ENCODE results near the gene TSC22D2.
A peak's percentile ranks its signal among the peaks of the same experiment; 100 is the strongest.

TSC22D2 gene

GRCh38 chr3:150434234-150434633 lies 26.1 kb downstream of the TSC22D2 start:
- DNase-seq (ENCODE audit: low read depth) = no peak
- H3K4me1 ChIP-seq (ENCODE audit: control insufficient read depth, insufficient read depth, low read length) = peaks cover 24% of the 10 kb centered on the region
- H3K4me3 ChIP-seq (ENCODE audit: low read length) = no peak overlapping the region
- H3K9me3 ChIP-seq (ENCODE audit: control insufficient read depth, low read length) = no peaks in the 10 kb centered on the region
- peaks cover 13% of the 10 kb centered on the region for H3K36me3 ChIP-seq (ENCODE audit: control insufficient read depth, insufficient read depth, low read length, severe bottlenecking)
- H3K9ac ChIP-seq (ENCODE audit: low read length) = no peak overlapping the region
- H3K27me3 ChIP-seq (replicated peaks; ENCODE audit: control insufficient read depth, insufficient read depth, low read length) = no peaks in the 10 kb centered on the region

- DNase-seq (ENCODE audit: low read depth) = no peak
- H3K4me1 ChIP-seq (ENCODE audit: control insufficient read depth, insufficient read depth, low read length) = peaks cover 22% of the 10 kb centered on the region
- peaks cover 10% of the 10 kb centered on the region for H3K36me3 ChIP-seq (ENCODE audit: control insufficient read depth, insufficient read depth, low read length, severe bottlenecking)
- no peaks in the 10 kb centered on the region for H3K9me3 ChIP-seq (ENCODE audit: control insufficient read depth, low read length)
- H3K27me3 ChIP-seq (replicated peaks; ENCODE audit: control insufficient read depth, insufficient read depth, low read length) = no peaks in the 10 kb centered on the region
- no peak overlapping the region for H3K4me3 ChIP-seq (ENCODE audit: low read length)
- H3K9ac ChIP-seq (ENCODE audit: low read length) = no peak overlapping the region
These were observed 28.1 kb downstream of the TSC22D2 start for GRCh38 chr3:150436161-150436560.

DNA sequence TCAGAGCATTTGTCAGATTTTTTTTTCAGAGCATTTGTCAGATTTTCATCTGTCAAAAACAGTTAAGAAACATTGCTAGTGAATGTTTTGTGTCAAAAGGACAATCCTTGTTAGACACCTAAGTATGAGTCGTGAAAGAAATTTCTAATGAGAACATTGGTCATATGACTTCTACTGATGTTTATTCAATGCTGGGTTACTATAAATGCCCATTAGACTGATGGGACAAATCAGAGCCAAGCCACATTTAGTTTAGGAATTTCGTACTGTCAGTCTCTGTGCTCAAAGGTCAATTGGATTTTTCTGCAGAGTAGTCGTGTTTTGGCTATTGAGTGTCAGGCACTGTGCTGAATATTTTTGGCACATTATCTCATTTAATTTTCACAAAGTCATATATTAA lies 31.6 kb downstream of the TSC22D2 start:
- Histone ChIP-seq H3K4me1 (ENCODE audit: control insufficient read depth, insufficient read depth, low read length) (peaks cover 29% of the 10 kb centered on the region), H3K36me3 (ENCODE audit: control insufficient read depth, insufficient read depth, low read length, severe bottlenecking) (peaks cover 22% of the 10 kb centered on the region), H3K9ac (ENCODE audit: low read length) (no peak overlapping the region), H3K4me3 (ENCODE audit: low read length) (no peak overlapping the region), H3K9me3 (ENCODE audit: control insufficient read depth, low read length) (no peaks in the 10 kb centered on the region), H3K27me3 (replicated peaks; ENCODE audit: control insufficient read depth, insufficient read depth, low read length) (no peaks in the 10 kb centered on the region)
- DNase-seq (ENCODE audit: low read depth) = no peak

DNA sequence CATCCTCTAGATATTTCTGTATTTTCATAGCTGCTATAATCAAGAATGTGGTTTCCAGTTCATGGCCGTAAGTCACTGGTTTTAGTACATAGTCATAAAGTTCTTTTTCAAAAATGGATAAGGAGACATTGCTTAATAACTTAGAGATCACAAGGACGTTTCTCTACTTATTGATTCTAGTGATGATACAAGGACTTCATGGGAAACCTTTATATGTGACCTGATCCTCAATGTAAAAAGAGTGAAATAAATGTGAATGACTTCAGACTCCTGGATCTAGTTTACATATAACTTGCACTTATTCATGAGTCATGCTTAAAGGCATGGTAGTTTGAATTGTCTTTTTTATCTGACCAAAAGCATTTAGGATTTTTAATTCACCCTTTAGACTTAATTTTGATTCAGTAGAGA lies 35.2 kb downstream of the TSC22D2 start:
- Histone ChIP-seq H3K4me3 (ENCODE audit: low read length) (no peak overlapping the region), H3K9me3 (ENCODE audit: control insufficient read depth, low read length) (no peaks in the 10 kb centered on the region), H3K36me3 (ENCODE audit: control insufficient read depth, insufficient read depth, low read length, severe bottlenecking) (peaks cover 21% of the 10 kb centered on the region), H3K4me1 (ENCODE audit: control insufficient read depth, insufficient read depth, low read length) (peaks cover 41% of the 10 kb centered on the region), H3K27me3 (replicated peaks; ENCODE audit: control insufficient read depth, insufficient read depth, low read length) (no peaks in the 10 kb centered on the region), H3K9ac (ENCODE audit: low read length) (no peak overlapping the region)
- peak; percentile 44 for DNase-seq (ENCODE audit: low read depth)

- no peak for DNase-seq (ENCODE audit: low read depth)
- Histone ChIP-seq H3K9me3 (ENCODE audit: control insufficient read depth, low read length) (no peaks in the 10 kb centered on the region), H3K4me1 (ENCODE audit: control insufficient read depth, insufficient read depth, low read length) (peaks cover 48% of the 10 kb centered on the region), H3K9ac (ENCODE audit: low read length) (no peak overlapping the region), H3K4me3 (ENCODE audit: low read length) (no peak overlapping the region), H3K27me3 (replicated peaks; ENCODE audit: control insufficient read depth, insufficient read depth, low read length) (no peaks in the 10 kb centered on the region), H3K36me3 (ENCODE audit: control insufficient read depth, insufficient read depth, low read length, severe bottlenecking) (peaks cover 16% of the 10 kb centered on the region)
These were observed 36.3 kb downstream of the TSC22D2 start for GRCh38 chr3:150444371-150444770.

DNA sequence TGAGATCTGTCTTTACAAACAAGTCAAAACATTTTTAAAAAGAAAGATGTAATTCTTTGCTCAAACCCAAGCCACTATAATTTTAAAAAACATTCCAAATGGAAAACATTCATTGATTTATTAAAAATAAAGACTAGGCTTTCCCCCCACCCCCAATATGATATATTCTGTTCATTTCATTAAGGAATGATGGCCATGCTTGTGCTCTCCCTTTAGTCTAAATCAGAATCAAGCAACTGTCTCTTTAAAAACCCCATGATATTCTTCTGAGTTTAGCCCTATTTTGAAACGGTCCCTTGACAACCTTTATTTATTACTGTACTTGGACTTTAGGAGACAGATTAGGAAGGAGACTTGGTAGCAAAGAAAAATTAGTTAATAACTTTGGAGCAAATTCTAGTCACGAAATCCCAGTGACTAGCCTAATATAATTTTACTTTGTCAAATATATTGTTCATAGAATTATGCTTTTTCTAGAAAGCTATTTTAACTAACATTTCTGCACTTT lies 38.4 kb downstream of the TSC22D2 start:
- Histone ChIP-seq H3K9me3 (ENCODE audit: control insufficient read depth, low read length) (no peaks in the 10 kb centered on the region), H3K36me3 (ENCODE audit: control insufficient read depth, insufficient read depth, low read length, severe bottlenecking) (peaks cover 12% of the 10 kb centered on the region), H3K4me1 (ENCODE audit: control insufficient read depth, insufficient read depth, low read length) (peaks cover 58% of the 10 kb centered on the region), H3K4me3 (ENCODE audit: low read length) (no peak overlapping the region), H3K27me3 (replicated peaks; ENCODE audit: control insufficient read depth, insufficient read depth, low read length) (no peaks in the 10 kb centered on the region), H3K9ac (ENCODE audit: low read length) (no peak overlapping the region)
- DNase-seq (ENCODE audit: low read depth) = no peak

DNA sequence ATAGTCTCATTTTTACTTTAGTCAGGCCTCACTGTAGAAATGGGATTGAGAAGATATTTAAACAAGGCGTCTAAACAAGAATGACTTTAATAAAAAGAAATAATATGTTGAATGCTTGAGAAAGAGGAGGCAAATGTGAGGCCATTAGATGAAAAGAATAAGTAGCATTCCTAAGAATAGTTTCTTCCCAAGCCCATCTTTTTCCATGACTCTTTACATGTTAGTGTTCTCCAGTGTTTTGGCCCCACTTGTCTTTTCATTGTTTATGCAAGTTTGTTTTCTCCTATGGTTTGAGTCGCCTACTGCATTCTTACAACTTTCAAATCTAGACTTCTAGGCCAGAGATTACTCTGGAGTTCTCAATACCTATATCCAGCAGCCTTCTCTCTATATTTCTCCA lies 39.0 kb downstream of the TSC22D2 start:
- H3K9ac ChIP-seq (ENCODE audit: low read length) = no peak overlapping the region
- DNase-seq (ENCODE audit: low read depth) = no peak
- no peaks in the 10 kb centered on the region for H3K9me3 ChIP-seq (ENCODE audit: control insufficient read depth, low read length)
- H3K27me3 ChIP-seq (replicated peaks; ENCODE audit: control insufficient read depth, insufficient read depth, low read length) = no peaks in the 10 kb centered on the region
- peaks cover 62% of the 10 kb centered on the region for H3K4me1 ChIP-seq (ENCODE audit: control insufficient read depth, insufficient read depth, low read length)
- H3K4me3 ChIP-seq (ENCODE audit: low read length) = no peak overlapping the region
- peaks cover 8% of the 10 kb centered on the region for H3K36me3 ChIP-seq (ENCODE audit: control insufficient read depth, insufficient read depth, low read length, severe bottlenecking)

- no peaks in the 10 kb centered on the region for H3K27me3 ChIP-seq (replicated peaks; ENCODE audit: control insufficient read depth, insufficient read depth, low read length)
- DNase-seq (ENCODE audit: low read depth) = peak; percentile 33
- H3K9ac ChIP-seq (ENCODE audit: low read length) = no peak overlapping the region
- no peak overlapping the region for H3K4me3 ChIP-seq (ENCODE audit: low read length)
- peaks cover 10% of the 10 kb centered on the region for H3K36me3 ChIP-seq (ENCODE audit: control insufficient read depth, insufficient read depth, low read length, severe bottlenecking)
- H3K9me3 ChIP-seq (ENCODE audit: control insufficient read depth, low read length) = no peaks in the 10 kb centered on the region
- H3K4me1 ChIP-seq (ENCODE audit: control insufficient read depth, insufficient read depth, low read length) = peaks cover 62% of the 10 kb centered on the region
These were observed 39.8 kb downstream of the TSC22D2 start for GRCh38 chr3:150447631-150448465.

DNA sequence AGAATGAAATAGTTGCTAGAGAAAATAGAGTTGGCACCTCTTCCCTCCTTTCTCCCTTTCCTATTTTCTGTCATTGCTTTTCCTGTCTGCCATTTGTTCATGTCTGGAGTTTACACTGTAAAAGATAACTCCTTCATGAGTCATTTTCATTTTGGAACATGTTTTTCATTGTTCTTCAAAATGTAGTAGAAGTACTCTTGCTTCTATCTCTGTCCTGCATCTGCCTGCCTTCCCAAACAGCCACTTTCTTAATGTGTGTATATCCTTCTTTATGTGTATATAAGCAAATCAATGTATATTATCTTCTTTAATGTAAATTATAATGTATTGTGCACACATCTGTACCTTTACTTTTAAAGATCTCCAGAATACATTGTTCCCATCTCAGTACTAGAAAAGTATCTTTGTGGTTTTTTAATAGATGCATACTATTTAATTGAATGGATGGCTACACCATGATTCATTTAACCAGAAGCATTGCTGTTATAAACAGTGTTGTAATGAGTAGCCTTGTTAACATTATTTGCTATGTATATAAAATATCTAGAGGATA lies 41.1 kb downstream of the TSC22D2 start:
- H3K9ac ChIP-seq (ENCODE audit: low read length) = no peak overlapping the region
- no peaks in the 10 kb centered on the region for H3K9me3 ChIP-seq (ENCODE audit: control insufficient read depth, low read length)
- no peak overlapping the region for H3K4me3 ChIP-seq (ENCODE audit: low read length)
- H3K36me3 ChIP-seq (ENCODE audit: control insufficient read depth, insufficient read depth, low read length, severe bottlenecking) = peaks cover 7% of the 10 kb centered on the region
- H3K27me3 ChIP-seq (replicated peaks; ENCODE audit: control insufficient read depth, insufficient read depth, low read length) = no peaks in the 10 kb centered on the region
- peak; percentile 74 for DNase-seq (ENCODE audit: low read depth)
- H3K4me1 ChIP-seq (ENCODE audit: control insufficient read depth, insufficient read depth, low read length) = peaks cover 55% of the 10 kb centered on the region

DNA sequence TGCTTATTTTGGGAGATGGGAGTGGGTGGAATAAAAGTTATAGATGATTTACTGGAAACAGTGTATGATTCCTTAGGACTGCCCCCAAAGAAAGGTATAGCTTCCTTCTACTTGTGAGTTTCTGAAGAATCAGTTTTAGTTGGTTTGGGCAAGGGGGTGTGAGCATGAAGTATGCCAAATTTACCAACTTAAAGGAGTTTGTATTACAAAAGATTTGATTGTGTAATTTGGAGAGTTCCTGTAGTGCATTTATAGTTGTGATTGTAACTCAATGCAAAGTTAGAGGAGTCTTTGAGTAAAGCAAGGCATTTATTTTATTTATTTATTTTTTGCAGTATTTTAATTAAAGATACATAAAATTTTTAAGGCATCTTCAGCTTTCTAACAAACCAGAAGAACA lies 42.8 kb downstream of the TSC22D2 start:
- peak; percentile 43 for DNase-seq (ENCODE audit: low read depth)
- H3K9ac ChIP-seq (ENCODE audit: low read length) = no peak overlapping the region
- H3K4me3 ChIP-seq (ENCODE audit: low read length) = no peak overlapping the region
- H3K9me3 ChIP-seq (ENCODE audit: control insufficient read depth, low read length) = no peaks in the 10 kb centered on the region
- H3K36me3 ChIP-seq (ENCODE audit: control insufficient read depth, insufficient read depth, low read length, severe bottlenecking) = peaks cover 7% of the 10 kb centered on the region
- no peaks in the 10 kb centered on the region for H3K27me3 ChIP-seq (replicated peaks; ENCODE audit: control insufficient read depth, insufficient read depth, low read length)
- peaks cover 55% of the 10 kb centered on the region for H3K4me1 ChIP-seq (ENCODE audit: control insufficient read depth, insufficient read depth, low read length)

DNA sequence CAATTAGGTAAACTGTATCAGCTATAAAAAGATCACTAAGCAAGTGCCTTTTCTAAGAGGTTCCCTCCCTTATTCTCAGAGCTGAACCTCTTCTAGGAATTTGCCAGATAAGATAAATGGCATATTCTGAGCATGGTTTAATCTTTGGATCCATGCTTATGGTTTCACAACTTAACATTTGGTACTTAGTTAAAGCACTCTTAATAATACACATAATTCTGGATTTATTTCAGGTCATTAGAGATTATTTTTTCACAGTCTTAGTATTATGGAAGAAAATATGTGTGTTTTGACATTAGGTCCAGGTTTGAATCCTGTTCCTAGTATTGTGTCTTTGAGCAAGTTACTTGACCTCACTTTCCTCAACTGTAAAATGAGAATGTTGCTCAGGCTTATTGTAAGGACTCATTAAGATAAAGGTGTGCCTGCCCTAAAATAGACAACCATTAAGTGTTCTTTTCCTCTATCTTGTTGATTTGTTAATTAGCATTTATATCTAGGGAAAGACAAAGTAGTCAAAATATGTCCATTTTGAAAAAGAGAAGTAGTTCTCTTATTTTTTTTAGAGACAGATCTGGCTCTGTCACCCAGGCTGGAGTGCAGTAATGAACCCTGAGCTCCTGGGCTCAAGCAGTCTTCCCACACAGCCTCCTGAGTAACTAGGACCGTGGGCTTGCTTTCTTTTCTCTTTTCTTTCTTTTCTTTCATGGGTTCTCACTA lies 43.4 kb downstream of the TSC22D2 start:
- Histone ChIP-seq H3K27me3 (replicated peaks; ENCODE audit: control insufficient read depth, insufficient read depth, low read length) (no peaks in the 10 kb centered on the region), H3K4me3 (ENCODE audit: low read length) (no peak overlapping the region), H3K4me1 (ENCODE audit: control insufficient read depth, insufficient read depth, low read length) (peaks cover 52% of the 10 kb centered on the region), H3K9ac (ENCODE audit: low read length) (no peak overlapping the region), H3K9me3 (ENCODE audit: control insufficient read depth, low read length) (no peaks in the 10 kb centered on the region), H3K36me3 (ENCODE audit: control insufficient read depth, insufficient read depth, low read length, severe bottlenecking) (peaks cover 7% of the 10 kb centered on the region)
- DNase-seq (ENCODE audit: low read depth) = no peak

Measured in adipocyte (in vitro differentiated cells).